Central memory CD4-positive, alpha-beta T cell (primary cell): Measurements from ENCODE around the gene IL24.
A peak's percentile ranks its signal among the peaks of the same experiment; 100 is the strongest.
"Not testable (repeated sequence)": the region's sequence is repeated elsewhere in the genome, so short reads cannot be mapped to it uniquely, and the experiment has no call there.

Source experiments
- DNase-seq: peaks from one replicate; pipeline ENCODE4 v3.0.0; 2022
- total RNA-seq, 3 experiments: gene quantifications; one replicate each; lab custom pipeline; 2026; lab: John Stamatoyannopoulos, UW

Gene IL24
- 0 to 15.4 (median 0) reads per million in 3 experiments for total RNA-seq

DNA sequence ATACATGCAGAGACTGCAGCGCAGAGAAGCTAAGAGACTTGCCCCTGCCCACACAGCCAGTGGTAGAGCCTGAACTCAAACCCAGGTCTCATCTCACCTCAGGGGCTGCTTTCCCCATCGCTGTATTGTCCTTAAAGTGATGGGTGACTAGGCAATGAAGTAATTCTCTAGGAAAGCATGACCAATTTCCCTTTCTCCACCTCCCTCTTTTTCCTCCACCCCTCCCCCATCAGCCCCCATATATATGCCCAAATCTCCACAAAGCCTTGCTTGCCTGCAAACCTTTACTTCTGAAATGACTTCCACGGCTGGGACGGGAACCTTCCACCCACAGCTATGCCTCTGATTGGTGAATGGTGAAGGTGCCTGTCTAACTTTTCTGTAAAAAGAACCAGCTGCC is at the start of gene IL24:
TSS of gene IL24 (plus strand) at position 269 of the 400 bp plus-strand sequence. CDS start 390 bp downstream, outside the sequence.
- DNase-seq, result no peak

- no peak for DNase-seq
These were observed 49.3 kb upstream of the IL24 start for GRCh38 chr1:206847946-206848345.

GRCh38 chr1:206850401-206850800 is 46.8 kb upstream of the IL24 start:
- DNase-seq, result no peak

GRCh38 chr1:206851341-206852010 is 45.8 kb upstream of the IL24 start:
- no peak for DNase-seq

DNA sequence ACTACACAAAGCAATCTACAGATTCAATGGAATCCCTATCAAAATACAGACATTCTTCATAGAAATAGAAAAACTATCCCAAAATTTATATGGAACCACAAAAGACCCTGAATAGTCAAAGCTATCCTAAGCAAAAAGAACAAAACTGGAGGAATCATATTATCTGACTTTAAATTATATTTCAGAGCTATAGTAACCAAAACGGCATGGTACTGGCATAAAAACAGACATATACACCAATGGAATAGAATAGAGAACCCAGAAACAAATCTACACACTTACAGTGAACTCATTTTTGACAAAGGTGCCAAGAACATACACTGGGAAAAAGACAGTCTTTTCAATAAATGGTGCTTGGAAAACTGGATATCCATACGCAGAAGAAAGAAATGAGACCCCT is 44.6 kb upstream of the IL24 start:
- DNase-seq, result not testable (repeated sequence)

DNA sequence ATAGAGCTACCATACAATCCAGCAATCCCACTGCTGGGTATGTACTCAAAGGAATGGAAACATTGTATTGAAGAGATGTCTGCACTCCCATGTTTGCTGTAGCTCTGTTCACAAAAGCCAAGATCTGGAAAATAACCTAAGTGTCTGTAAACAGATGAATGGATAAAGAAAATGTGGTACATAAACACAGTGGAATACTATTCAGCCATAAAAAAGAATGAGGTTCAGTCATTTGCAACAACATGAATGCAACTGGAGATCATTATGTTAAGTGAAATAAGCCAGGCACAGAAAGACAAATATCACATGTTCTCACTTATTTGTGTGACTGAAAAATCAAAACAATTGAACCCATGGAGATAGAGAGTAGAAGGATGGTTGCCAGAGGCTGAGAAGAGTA is 43.5 kb upstream of the IL24 start:
- DNase-seq, result not testable (repeated sequence)

GRCh38 chr1:206854401-206855129 is 42.7 kb upstream of the IL24 start:
- DNase-seq, result no peak

GRCh38 chr1:206855859-206856258 is 41.4 kb upstream of the IL24 start:
- DNase-seq, result no peak

GRCh38 chr1:206856674-206857464 is 40.4 kb upstream of the IL24 start:
- no peak for DNase-seq

- DNase-seq, result peak; percentile 17
These were observed 38.1 kb upstream of the IL24 start for GRCh38 chr1:206859082-206859521.

DNA sequence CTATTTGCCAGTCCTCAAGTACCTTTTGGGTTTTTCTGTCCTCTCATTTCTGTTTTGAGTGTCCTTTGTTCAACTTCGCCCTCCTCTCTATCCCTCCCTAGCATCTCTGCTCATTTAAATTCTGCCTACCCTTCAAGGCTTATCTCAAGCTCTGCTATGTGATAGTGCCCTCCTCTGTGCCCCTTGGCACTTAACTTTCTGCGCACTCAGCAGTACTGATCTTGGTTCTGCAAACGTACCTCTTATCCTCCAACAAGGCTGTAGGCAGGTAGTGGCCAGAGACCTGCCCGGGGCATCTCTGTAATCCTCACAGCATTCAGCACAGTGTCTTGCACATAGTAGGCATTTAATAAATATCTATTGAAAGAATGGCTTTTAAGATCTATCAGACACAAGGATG is 37.1 kb upstream of the IL24 start:
- DNase-seq, result no peak

DNA sequence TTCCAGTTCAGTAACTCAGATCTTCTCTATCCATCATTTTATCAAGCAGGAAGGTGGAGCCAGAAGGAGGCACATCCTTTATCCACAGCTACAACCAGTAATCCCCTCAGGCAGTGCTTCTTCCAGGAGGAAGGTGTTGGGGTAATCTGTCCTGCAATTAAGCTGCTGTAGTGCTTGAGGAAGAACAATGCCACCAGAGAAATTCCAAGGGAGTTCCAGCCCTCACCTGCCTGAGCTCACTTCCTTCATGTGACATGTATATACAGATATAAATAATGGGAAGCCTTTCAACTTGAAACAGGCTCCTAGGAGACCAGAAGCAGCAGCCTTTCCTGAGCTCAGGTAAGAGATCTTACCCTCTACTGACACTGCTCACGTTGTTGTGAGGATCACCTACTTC is 34.0 kb upstream of the IL24 start:
- no peak for DNase-seq

GRCh38 chr1:206864939-206865671 is 32.1 kb upstream of the IL24 start, which contains the start of gene IL20:
Gene IL20 (plus strand): TSS chr1:206865623. CDS start chr1:206865853, 230 bp downstream.
- peak; percentile 73 for DNase-seq

DNA sequence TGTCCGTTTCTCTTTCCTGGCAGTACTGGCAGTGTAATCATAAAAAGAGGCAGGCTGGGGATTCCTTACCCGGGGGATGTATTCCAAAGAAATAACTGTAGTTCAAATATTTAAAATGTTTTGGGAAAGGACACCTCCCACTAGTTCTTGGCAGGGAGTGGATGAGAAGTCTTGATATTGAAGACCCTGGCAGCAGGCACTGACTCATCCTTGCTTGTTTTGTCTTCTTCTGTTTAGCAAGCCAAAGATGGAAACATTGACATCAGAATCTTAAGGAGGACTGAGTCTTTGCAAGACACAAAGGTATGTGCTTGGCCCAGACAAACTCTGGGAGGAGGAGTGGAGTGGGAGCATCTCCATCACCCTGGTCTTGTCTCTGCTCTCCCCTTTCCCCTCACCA is 31.2 kb upstream of the IL24 start:
- no peak for DNase-seq

DNA sequence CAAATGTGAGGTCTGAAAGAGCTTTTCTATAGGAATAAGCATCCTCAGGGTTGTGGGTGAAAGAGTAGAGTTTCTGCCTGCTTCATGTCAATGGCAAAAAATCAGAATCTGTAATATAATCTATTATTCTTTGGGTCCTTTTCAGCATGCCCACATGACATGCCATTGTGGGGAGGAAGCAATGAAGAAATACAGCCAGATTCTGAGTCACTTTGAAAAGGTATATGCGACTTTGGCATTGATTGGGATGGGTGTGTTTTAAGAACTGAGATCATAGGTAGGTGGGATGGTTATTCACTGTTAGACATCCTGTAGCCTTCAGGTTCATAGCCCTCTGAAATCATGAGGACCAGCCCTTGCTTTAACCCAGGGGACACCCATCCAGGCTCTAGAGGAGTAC is 30.0 kb upstream of the IL24 start:
- no peak for DNase-seq

GRCh38 chr1:206867716-206868115 is 29.5 kb upstream of the IL24 start:
- DNase-seq, result no peak

DNA sequence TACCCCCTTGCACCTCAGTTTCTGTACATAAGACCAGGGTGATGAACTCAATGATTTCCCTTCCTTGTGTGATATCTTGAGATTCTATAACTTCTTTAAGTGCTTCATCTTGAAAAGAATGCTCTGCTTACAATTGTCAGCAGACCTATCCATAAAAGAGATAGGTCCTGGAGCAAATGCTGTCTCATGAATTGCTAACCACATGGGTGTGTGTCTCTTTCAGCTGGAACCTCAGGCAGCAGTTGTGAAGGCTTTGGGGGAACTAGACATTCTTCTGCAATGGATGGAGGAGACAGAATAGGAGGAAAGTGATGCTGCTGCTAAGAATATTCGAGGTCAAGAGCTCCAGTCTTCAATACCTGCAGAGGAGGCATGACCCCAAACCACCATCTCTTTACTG is 29.0 kb upstream of the IL24 start:
- no peak for DNase-seq

- no peak for DNase-seq
These were observed 25.1 kb upstream of the IL24 start for GRCh38 chr1:206872139-206872538.

- no peak for DNase-seq
These were observed 23.5 kb upstream of the IL24 start for GRCh38 chr1:206873603-206874188.

DNA sequence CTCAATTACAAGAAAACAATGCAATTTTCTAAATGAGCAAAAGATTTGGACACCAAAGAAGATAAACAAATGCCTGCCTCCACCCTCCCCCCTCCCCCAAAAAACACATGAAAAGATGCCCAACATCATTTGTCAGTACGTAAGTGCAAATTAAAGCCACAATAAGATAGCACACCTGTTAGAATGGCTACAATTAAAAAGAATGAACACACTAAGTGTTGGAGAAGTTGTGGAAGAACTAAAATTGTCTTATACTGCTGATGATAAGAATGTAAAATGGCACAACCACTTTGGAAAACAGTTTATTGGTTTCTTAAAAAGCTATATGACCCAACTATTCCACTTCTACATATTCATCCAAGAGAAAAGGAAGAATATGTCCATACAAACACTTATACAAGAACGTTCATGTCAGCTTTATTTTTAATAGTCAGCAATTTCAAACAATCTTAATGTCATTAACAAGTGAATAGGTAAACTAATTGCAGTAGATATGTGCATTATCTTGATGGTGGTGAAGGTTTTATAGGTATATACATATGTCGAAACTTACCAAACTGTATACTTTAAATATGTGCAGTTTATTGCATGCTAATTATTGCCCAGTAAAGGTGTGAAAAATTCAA is 21.4 kb upstream of the IL24 start:
- no peak for DNase-seq

- DNase-seq, result no peak
These were observed 18.8 kb upstream of the IL24 start for GRCh38 chr1:206878456-206878855.

DNA sequence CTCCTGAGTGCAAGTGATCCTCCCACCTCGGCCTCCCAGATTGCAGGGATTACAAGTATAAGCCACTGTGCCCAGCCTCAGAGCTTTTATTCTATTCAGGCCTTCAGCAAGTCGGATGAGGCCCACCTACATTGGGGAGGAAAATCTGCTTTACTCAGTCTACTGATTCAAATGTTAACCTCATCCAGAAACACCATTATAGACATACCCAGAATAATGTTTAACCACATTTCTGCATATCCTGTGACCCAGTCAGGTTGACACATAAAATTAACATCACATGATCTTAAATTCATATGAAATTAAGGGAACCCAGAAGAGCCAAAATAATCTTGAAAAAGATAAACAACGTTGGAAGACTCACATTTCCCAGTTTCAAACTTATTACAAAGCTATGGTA is 16.9 kb upstream of the IL24 start:
- no peak for DNase-seq
